HL-60 (cell line): Measurements from ENCODE around the gene MAP6.
"Not testable (repeated sequence)": the region's sequence is repeated elsewhere in the genome, so short reads cannot be mapped to it uniquely, and the experiment has no call there.

Experiments
- DNase-seq, 2 experiments: peaks; one replicate each; pipeline ENCODE4 v3.0.0-alpha.2; 2010 to 2020; ENCODE audit warnings: low read depth in 1 of 2, low spot score in 1 of 2
- H3K27ac ChIP-seq: fragments of 250-450 bp; sonication (Bioruptor Pico); replicated peaks from 2 replicates; pipeline ENCODE4 v1.5.1; 2020; ENCODE audit warnings: mild to moderate bottlenecking, moderate library complexity
- H3K27me3 ChIP-seq: fragments of 250-450 bp; sonication (Bioruptor Pico); 2 replicates; pipeline ENCODE4 v1.5.1; 2021; ENCODE audit warnings: mild to moderate bottlenecking, moderate library complexity; ENCODE audit not compliant: insufficient read depth, poor library complexity, severe bottlenecking
- H3K4me3 ChIP-seq: replicated peaks from 2 replicates; pipeline ENCODE4 v1.5.1; 2011; ENCODE audit warnings: mild to moderate bottlenecking, control low read depth, low read length; ENCODE audit not compliant: insufficient read depth
- CTCF ChIP-seq: IDR thresholded peaks from one replicate; pipeline ENCODE4 v1.5.1; 2011; ENCODE audit warnings: low read length, control low read depth, inconsistent platforms; ENCODE audit not compliant: insufficient read depth
- GABPA ChIP-seq: IDR thresholded peaks from 2 replicates; pipeline ENCODE4 v1.6.1; 2012; ENCODE audit warnings: low read depth
- POLR2AphosphoS5 ChIP-seq: IDR thresholded peaks from 2 replicates; pipeline ENCODE4 v1.6.1; 2012; ENCODE audit warnings: low read depth
- REST ChIP-seq: IDR thresholded peaks from 2 replicates; pipeline ENCODE4 v1.6.1; 2012; ENCODE audit warnings: low read depth; ENCODE audit not compliant: insufficient replicate concordance
- SPI1 ChIP-seq: IDR thresholded peaks from 2 replicates; pipeline ENCODE4 v1.6.1; 2012; ENCODE audit warnings: low read depth, mild to moderate bottlenecking, borderline replicate concordance

Gene MAP6

GRCh38 chr11:75588051-75588481, 80.8 kb downstream of the MAP6 start:
- no peak for TF ChIP-seq GABPA
- TF ChIP-seq POLR2AphosphoS5 = no peak
- no peak for TF ChIP-seq CTCF
- TF ChIP-seq REST = no peak
- no peak for TF ChIP-seq SPI1
- Histone ChIP-seq H3K27ac (no peak overlapping the region), H3K27me3 (peaks cover 12% of the 10 kb centered on the region), H3K4me3 (no peak overlapping the region)
- DNase-seq = no peak

GRCh38 chr11:75586395-75586794, 82.4 kb downstream of the MAP6 start:
- DNase-seq = no peak
- H3K27ac ChIP-seq = no peak overlapping the region
- H3K4me3 ChIP-seq = no peak overlapping the region
- no peak for TF ChIP-seq SPI1
- TF ChIP-seq GABPA = no peak
- TF ChIP-seq POLR2AphosphoS5 = no peak
- no peak for TF ChIP-seq REST
- no peak for TF ChIP-seq CTCF
- peaks cover 22% of the 10 kb centered on the region for H3K27me3 ChIP-seq

- H3K27ac ChIP-seq = no peak overlapping the region
- peaks cover 22% of the 10 kb centered on the region for H3K27me3 ChIP-seq
- no peak for DNase-seq
- H3K4me3 ChIP-seq = no peak overlapping the region
- TF ChIP-seq POLR2AphosphoS5 = no peak
Measured at GRCh38 chr11:75585293-75585670, 83.6 kb downstream of the MAP6 start.

GRCh38 chr11:75584659-75585292, 84.1 kb downstream of the MAP6 start:
- peaks cover 22% of the 10 kb centered on the region for H3K27me3 ChIP-seq
- DNase-seq, H3K4me3 ChIP-seq, H3K27ac ChIP-seq: not testable (repeated sequence)
